GM23338 (cell line): Measurements from ENCODE around the gene ATP5F1B.

Experiments
- CREB1 ChIP-seq: fragments of 250-450 bp; sonication (Bioruptor Pico); IDR thresholded peaks from 2 replicates; pipeline ENCODE4 v1.5.0; 2020; ENCODE audit warnings: low read depth, mild to moderate bottlenecking, moderate library complexity
- CTCF ChIP-seq, 2 experiments: fragments of 200-600 bp in 1 of 2; sonication (generic) in 1 of 2; conservative IDR thresholded peaks; 2 replicates each; pipeline versions ENCODE4 v1.5.1 to v1.6.1; 2016 to 2017; ENCODE audit warnings: antibody characterized with exemption in 2 of 2, low read depth in 2 of 2, mild to moderate bottlenecking in 2 of 2, moderate library complexity in 1 of 2
- ETS1 ChIP-seq: IDR thresholded peaks from 2 replicates; pipeline ENCODE4 v1.6.1; 2016; ENCODE audit warnings: antibody characterized with exemption
- EZH2 ChIP-seq: fragments of 200-600 bp; sonication (generic); IDR thresholded peaks from one replicate; pipeline ENCODE4 v1.8.0; 2017; ENCODE audit warnings: antibody characterized with exemption, mild to moderate bottlenecking, low read depth; ENCODE audit not compliant: unreplicated experiment
- EZH2phosphoT487 ChIP-seq: fragments of 200-600 bp; sonication (generic); IDR thresholded peaks from one replicate; pipeline ENCODE4 v1.8.1; 2018; ENCODE audit warnings: antibody characterized with exemption; ENCODE audit not compliant: unreplicated experiment
- JUNB ChIP-seq: IDR thresholded peaks from one replicate; pipeline ENCODE4 v1.6.1; 2016; ENCODE audit warnings: antibody characterized with exemption; ENCODE audit not compliant: unreplicated experiment
- NANOG ChIP-seq: IDR thresholded peaks from 2 replicates; pipeline ENCODE4 v1.6.1; 2016; ENCODE audit warnings: antibody characterized with exemption, borderline replicate concordance
- POLR2AphosphoS5 ChIP-seq: IDR thresholded peaks from 2 replicates; pipeline ENCODE4 v1.6.1; 2016; ENCODE audit warnings: antibody characterized with exemption, low read depth
- REST ChIP-seq: IDR thresholded peaks from one replicate; pipeline ENCODE4 v1.6.1; 2018; ENCODE audit warnings: antibody characterized with exemption; ENCODE audit not compliant: unreplicated experiment
- STAT1 ChIP-seq: IDR thresholded peaks from one replicate; pipeline ENCODE4 v1.6.1; 2016; ENCODE audit warnings: antibody characterized with exemption; ENCODE audit not compliant: unreplicated experiment
- ZNF462 ChIP-seq: fragments of 250-450 bp; sonication (Bioruptor Pico); IDR thresholded peaks from 2 replicates; pipeline ENCODE4 v1.5.0; 2020; ENCODE audit warnings: mild to moderate bottlenecking, moderate library complexity

- TF ChIP-seq CTCF (conservative IDR thresholded peaks at IDR 0.05; ENCODE audit: low read depth in 2 of 2): no peak
- TF ChIP-seq EZH2: no peak
- TF ChIP-seq POLR2AphosphoS5: no peak
- no peak for TF ChIP-seq REST
- TF ChIP-seq CREB1 (CRISPR knock-in tag): no peak
- TF ChIP-seq JUNB: no peak
- TF ChIP-seq STAT1: no peak
- TF ChIP-seq EZH2phosphoT487: no peak
- TF ChIP-seq ETS1: no peak
- no peak for TF ChIP-seq ZNF462 (CRISPR knock-in tag)
- TF ChIP-seq NANOG: no peak
Measured at GRCh38 chr12:56668197-56668457, 22.3 kb upstream of the ATP5F1B start.
